Ovary (tissue), 9 donors: ENCODE data around the gene PRSS2. TPM values are rescaled to one million over a fixed set of nuclear protein-coding genes. Genes with fewer than 3 reads are reported as not detected.
"Not testable (repeated sequence)": the region's sequence is repeated elsewhere in the genome, so short reads cannot be mapped to it uniquely, and the experiment has no call there.

Experiments
- DNase-seq, 5 donors: peaks; one replicate each; pipeline ENCODE4 v3.0.0-alpha.2; 2019 to 2020
- H3K27ac ChIP-seq, 2 donors: fragments of 200-600 bp; one replicate each; pipeline versions ENCODE4 v1.5.1 to v1.8.0; 2019 to 2022
- H3K27me3 ChIP-seq: fragments of 200-600 bp; one replicate; pipeline ENCODE4 v1.8.0; 2022
- H3K36me3 ChIP-seq: fragments of 200-600 bp; sonication (generic); one replicate; pipeline ENCODE4 v1.5.1; 2019
- H3K4me1 ChIP-seq: one replicate; pipeline ENCODE4 v1.8.1; 2013; ENCODE audit warnings: mild to moderate bottlenecking, moderate library complexity; ENCODE audit not compliant: insufficient read depth
- H3K4me3 ChIP-seq: fragments of 200-600 bp; sonication (generic); one replicate; pipeline ENCODE4 v1.5.1; 2017
- H3K9me3 ChIP-seq, 2 donors: fragments of 200-600 bp in 1 of 2; sonication (generic) in 1 of 2; one replicate each; pipeline versions ENCODE4 v1.5.1 to v1.8.1; 2013 to 2019; ENCODE audit warnings: mild to moderate bottlenecking in 1 of 2, moderate library complexity in 1 of 2
- EP300 ChIP-seq: sonication (generic); formaldehyde crosslinking; IDR thresholded peaks from one replicate; pipeline ENCODE4 v1.6.1; 2017; ENCODE audit warnings: antibody characterized with exemption
- POLR2A ChIP-seq: fragments of 450-650 bp; IDR thresholded peaks from one replicate; pipeline ENCODE4 v1.6.1; 2017; ENCODE audit warnings: antibody characterized with exemption, mild to moderate bottlenecking, moderate library complexity
- WGBS, 3 donors: extraction: QIAGEN DNeasy Blood & Tissue Kit in 1 of 3; methylation state at CpG; one replicate each; pipeline versions ENCODE4 v1.1.5 to v1.1.7; 2013 to 2017; 5-methylcytosine and 5-hydroxymethylcytosine counted together
- intact Hi-C, 4 donors: fragments of 100-400 bp; cut with DNase I; formaldehyde crosslinking; loops; one replicate each; pipeline versions ENCODE4 v1.11.0 to v1.15.1; 2022 to 2023
- polyA plus RNA-seq, 2 donors: library from polyadenylated mRNA; stranded (reverse); fragments of 200-250 nt in 1 of 2; fragments of 350-450 nt in 1 of 2; fragmentation: Illumina TruSeq in 1 of 2; extraction: RNeasy Lipid Tissue Mini Kit (QIAGEN cat#74804) in 1 of 2; gene quantifications; one replicate each; pipeline ENCODE4 v1.2.3, GENCODE V29; 2013 to 2014
- total RNA-seq, 7 donors: library from RNA; depleted of rRNA in 2 of 7; stranded (reverse); fragments of >200 nt in 2 of 7; fragmentation: NEBNext Ultra II Directional in 3 of 7; extraction: Animal tissue kit (Norgen Biotek cat#: 25700) in 3 of 7; gene quantifications; one replicate each; pipeline versions ENCODE4 v1.1.0 to v1.2.4, GENCODE V29; 2016 to 2023
- TF ChIP-seq, protein P1 (sequence below), 3 donors: fragments of 450-650 bp in 2 of 3; fragments of 200-600 bp in 1 of 3; IDR thresholded peaks; one replicate each; pipeline versions ENCODE4 v1.5.1 to v1.8.0; 2016 to 2022; ENCODE audit warnings: antibody characterized with exemption in 3 of 3, mild to moderate bottlenecking in 1 of 3
- donor health status: DM: no; HTN: no; CAD: no; lungs with moderate emphysema.
- donor health status: DM: no; HTN: no; CAD: no.
- donor health status: Bipolar disorder and iron deficiency.
- donor health status: DM: yes; HTN: yes; CAD: no.
- donor health status: DM: no; HTN: no; CAD: no.
- donor health status: DM: yes; HTN: yes; CAD: no.

Gene PRSS2
- total and polyA plus RNA-seq, 9 donors = 1.4 to 90.0 (median 4.3) TPM; not detected in 3

GRCh38 chr7:142767861-142768260 is 2.9 kb upstream of the PRSS2 start:
- TF ChIP-seq, protein P1, sequence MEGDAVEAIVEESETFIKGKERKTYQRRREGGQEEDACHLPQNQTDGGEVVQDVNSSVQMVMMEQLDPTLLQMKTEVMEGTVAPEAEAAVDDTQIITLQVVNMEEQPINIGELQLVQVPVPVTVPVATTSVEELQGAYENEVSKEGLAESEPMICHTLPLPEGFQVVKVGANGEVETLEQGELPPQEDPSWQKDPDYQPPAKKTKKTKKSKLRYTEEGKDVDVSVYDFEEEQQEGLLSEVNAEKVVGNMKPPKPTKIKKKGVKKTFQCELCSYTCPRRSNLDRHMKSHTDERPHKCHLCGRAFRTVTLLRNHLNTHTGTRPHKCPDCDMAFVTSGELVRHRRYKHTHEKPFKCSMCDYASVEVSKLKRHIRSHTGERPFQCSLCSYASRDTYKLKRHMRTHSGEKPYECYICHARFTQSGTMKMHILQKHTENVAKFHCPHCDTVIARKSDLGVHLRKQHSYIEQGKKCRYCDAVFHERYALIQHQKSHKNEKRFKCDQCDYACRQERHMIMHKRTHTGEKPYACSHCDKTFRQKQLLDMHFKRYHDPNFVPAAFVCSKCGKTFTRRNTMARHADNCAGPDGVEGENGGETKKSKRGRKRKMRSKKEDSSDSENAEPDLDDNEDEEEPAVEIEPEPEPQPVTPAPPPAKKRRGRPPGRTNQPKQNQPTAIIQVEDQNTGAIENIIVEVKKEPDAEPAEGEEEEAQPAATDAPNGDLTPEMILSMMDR (IDR thresholded peaks at IDR 0.05) = no peak
- no peak for TF ChIP-seq POLR2A
- no peak for TF ChIP-seq EP300
- no peaks in the 10 kb centered on the region for H3K27me3 ChIP-seq
- no peaks in the 10 kb centered on the region for H3K9me3 ChIP-seq
- DNase-seq = no peak
- WGBS, 3 donors = 76 to 86% (median 83%) methylated on average over 1 of the region's 1 CpG
- no peak overlapping the region for H3K27ac ChIP-seq
- no peaks in the 10 kb centered on the region for H3K36me3 ChIP-seq
- H3K4me1 ChIP-seq = no peaks in the 10 kb centered on the region
- intact Hi-C loops = no loop called here
- H3K4me3 ChIP-seq = no peak overlapping the region

GRCh38 chr7:142768885-142769284 is 1.9 kb upstream of the PRSS2 start:
- WGBS, 3 donors = 74 to 77% (median 76%) methylated on average over 3 of the region's 3 CpGs
- DNase-seq, H3K27me3 ChIP-seq, H3K4me1 ChIP-seq, H3K9me3 ChIP-seq, H3K27ac ChIP-seq, H3K36me3 ChIP-seq, intact Hi-C loops, H3K4me3 ChIP-seq: not testable (repeated sequence)

DNA sequence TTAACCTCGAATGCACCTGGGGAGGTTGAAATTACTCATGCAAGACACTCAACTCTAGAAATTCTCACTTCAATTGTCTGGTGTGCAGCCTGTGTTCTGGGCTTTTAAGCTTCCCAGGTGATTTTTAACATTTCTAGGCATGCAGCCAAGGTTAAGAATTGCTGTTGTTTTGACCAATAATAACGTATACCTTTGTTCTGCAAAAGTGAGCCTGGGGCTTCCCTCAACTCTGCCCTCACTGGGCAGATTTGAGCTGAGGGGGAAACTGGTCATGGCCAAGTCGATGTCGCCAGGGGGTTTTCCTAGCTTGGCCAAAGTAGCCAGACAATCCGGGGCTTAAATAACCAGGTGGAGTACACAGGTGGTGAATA is 568 bp downstream of the PRSS2 start:
- H3K36me3 ChIP-seq = no peaks in the 10 kb centered on the region
- no peaks in the 10 kb centered on the region for H3K9me3 ChIP-seq
- no peaks in the 10 kb centered on the region for H3K4me1 ChIP-seq
- TF ChIP-seq, protein P1 (IDR thresholded peaks at IDR 0.05) = no peak
- no peak for TF ChIP-seq EP300
- TF ChIP-seq POLR2A = no peak
- WGBS, 3 donors = 59 to 70% (median 70%) methylated on average over 5 of the region's 5 CpGs
- DNase-seq = no peak
- intact Hi-C loops = no loop called here
- H3K27me3 ChIP-seq = no peaks in the 10 kb centered on the region
- no peak overlapping the region for H3K4me3 ChIP-seq
- no peak overlapping the region for H3K27ac ChIP-seq

GRCh38 chr7:142772051-142772450 is 1.3 kb downstream of the PRSS2 start:
- TF ChIP-seq, protein P1 (IDR thresholded peaks at IDR 0.05) = no peak
- TF ChIP-seq EP300 (no peak), POLR2A (no peak)
- DNase-seq = no peak
- Histone ChIP-seq H3K9me3 (no peaks in the 10 kb centered on the region), H3K36me3 (no peaks in the 10 kb centered on the region), H3K27ac (no peak overlapping the region), H3K4me1 (no peaks in the 10 kb centered on the region), H3K4me3 (no peak overlapping the region), H3K27me3 (no peaks in the 10 kb centered on the region)
- 32 to 52% (median 46%) methylated on average over 6 of the region's 6 CpGs for WGBS, 3 donors
- intact Hi-C loops = no loop called here

GRCh38 chr7:142772673-142773072 is 1.9 kb downstream of the PRSS2 start:
- Histone ChIP-seq H3K27me3 (no peaks in the 10 kb centered on the region), H3K36me3 (no peaks in the 10 kb centered on the region), H3K27ac (no peak overlapping the region), H3K4me3 (no peak overlapping the region), H3K9me3 (no peaks in the 10 kb centered on the region), H3K4me1 (no peaks in the 10 kb centered on the region)
- TF ChIP-seq EP300 (no peak), POLR2A (no peak)
- TF ChIP-seq, protein P1 (IDR thresholded peaks at IDR 0.05) = no peak
- DNase-seq = no peak
- intact Hi-C loops = no loop called here
